PFSK-1 (cell line): ENCODE results near the gene TDO2. TPM values are rescaled to one million over a fixed set of nuclear protein-coding genes. Genes with fewer than 3 reads are reported as not detected.

Experiments
- FOXP2 ChIP-seq: optimal IDR thresholded peaks from 2 replicates; pipeline ENCODE3; 2011; ENCODE audit warnings: borderline replicate concordance, control low read depth, inconsistent platforms; ENCODE audit not compliant: insufficient read depth; ENCODE audit errors: extremely low read length, extremely low read depth
- POLR2AphosphoS5 ChIP-seq: IDR thresholded peaks from 2 replicates; pipeline ENCODE4 v1.6.1; 2012; ENCODE audit warnings: low read depth, mild to moderate bottlenecking, control low read depth, low read length, moderate library complexity
- REST ChIP-seq, 2 experiments: IDR thresholded peaks; 2 replicates each; pipeline versions ENCODE4 v1.6.1 to v1.8.0; 2011 to 2012; ENCODE audit warnings: low read depth in 2 of 2, low read length in 2 of 2, control low read depth in 1 of 2, inconsistent platforms in 1 of 2, mild to moderate bottlenecking in 1 of 2, moderate library complexity in 1 of 2; ENCODE audit not compliant: insufficient read depth in 1 of 2
- SIN3A ChIP-seq: IDR thresholded peaks from 2 replicates; pipeline ENCODE4 v1.6.1; 2012; ENCODE audit warnings: mild to moderate bottlenecking, low read length, moderate library complexity, borderline replicate concordance; ENCODE audit not compliant: insufficient read depth
- TAF1 ChIP-seq: IDR thresholded peaks from 2 replicates; pipeline ENCODE4 v1.6.1; 2012; ENCODE audit warnings: low read length, control low read depth, borderline replicate concordance; ENCODE audit not compliant: insufficient read depth
- polyA plus RNA-seq: library from polyadenylated mRNA; unstranded; fragments of >200 nt; gene quantifications from one replicate; pipeline ENCODE4 v1.2.1, GENCODE V29; 2012; ENCODE audit warnings: low read depth, missing spikeins; ENCODE audit not compliant: insufficient read length

The TDO2 gene
- polyA plus RNA-seq = 3.3 TPM

DNA sequence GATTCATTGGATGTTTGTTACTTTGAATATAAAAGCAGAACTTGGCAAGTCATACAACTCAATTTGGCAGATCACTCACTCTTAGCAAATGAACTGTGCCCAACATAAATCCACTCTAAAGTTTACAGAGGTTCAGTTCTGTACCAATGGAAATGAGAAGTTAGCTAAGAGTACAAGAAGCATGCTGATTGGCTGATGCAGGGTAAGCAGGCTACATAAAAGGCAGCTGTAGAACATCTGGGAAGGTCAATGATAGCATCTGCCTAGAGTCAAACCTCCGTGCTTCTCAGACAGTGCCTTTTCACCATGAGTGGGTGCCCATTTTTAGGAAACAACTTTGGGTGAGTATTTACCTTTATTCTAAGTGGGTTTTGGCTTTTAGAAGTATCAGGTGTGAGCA lies at the start of gene TDO2:
TSS of gene TDO2 (plus strand) at position 244 of the 400 bp plus-strand sequence. CDS start at position 307, 63 bp downstream.
- TF ChIP-seq SIN3A (no peak), TAF1 (no peak), REST (IDR thresholded peaks at IDR 0.05; ENCODE audit: insufficient read depth in 1 of 2, low read depth in 2 of 2, low read length in 2 of 2) (no peak), POLR2AphosphoS5 (no peak), FOXP2 (no peak)

GRCh38 chr4:155854582-155855226 lies 48.8 kb upstream of the TDO2 start:
- TF ChIP-seq REST (IDR thresholded peaks at IDR 0.05; ENCODE audit: insufficient read depth in 1 of 2, low read depth in 2 of 2, low read length in 2 of 2) (no peak), POLR2AphosphoS5 (peak; percentile 53; the same call in 1 of the 2 replicates)

DNA sequence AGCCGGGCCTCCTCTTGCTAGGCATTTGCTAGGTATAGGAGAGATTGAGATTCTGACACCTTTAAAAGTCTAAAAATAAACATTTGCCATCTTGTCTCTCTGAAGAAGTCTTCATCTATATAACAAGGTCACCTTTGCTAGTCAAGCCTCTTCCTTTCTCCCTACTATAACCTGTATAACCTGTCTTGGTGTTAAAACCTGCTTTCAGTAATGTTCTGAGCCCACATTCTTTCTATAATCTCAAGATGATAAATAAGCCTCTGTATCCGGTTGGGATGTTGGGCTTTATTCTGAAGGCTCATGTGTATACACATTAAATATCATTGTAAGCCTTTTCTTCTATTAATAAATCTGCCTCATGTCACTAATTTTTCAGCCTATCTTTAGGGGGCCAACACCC lies 47.6 kb upstream of the TDO2 start:
- TF ChIP-seq TAF1 = no peak
- no peak for TF ChIP-seq REST (IDR thresholded peaks at IDR 0.05; ENCODE audit: insufficient read depth in 1 of 2, low read depth in 2 of 2, low read length in 2 of 2)
- TF ChIP-seq SIN3A = no peak

- TF ChIP-seq REST (IDR thresholded peaks at IDR 0.05; ENCODE audit: insufficient read depth in 1 of 2, low read depth in 2 of 2, low read length in 2 of 2) = no peak
- no peak for TF ChIP-seq FOXP2
- TF ChIP-seq POLR2AphosphoS5 = no peak
- TF ChIP-seq TAF1 = no peak
- no peak for TF ChIP-seq SIN3A
Observed at GRCh38 chr4:155866177-155866576, 37.3 kb upstream of the TDO2 start, which contains the start of gene ASIC5. Gene ASIC5 (minus strand): TSS chr4:155866277. CDS start chr4:155866226, 51 bp downstream.

- TF ChIP-seq FOXP2 = no peak
- TF ChIP-seq TAF1 = no peak
- TF ChIP-seq SIN3A = no peak
- TF ChIP-seq REST (IDR thresholded peaks at IDR 0.05; ENCODE audit: insufficient read depth in 1 of 2, low read depth in 2 of 2, low read length in 2 of 2) = no peak
- no peak for TF ChIP-seq POLR2AphosphoS5
Observed at GRCh38 chr4:155875878-155876277, 27.6 kb upstream of the TDO2 start.
